SK-N-SH (cell line): ENCODE data around the gene RASL11B.

Source experiments
- EP300 ChIP-seq, 2 experiments: IDR thresholded peaks; 2 replicates each; pipeline versions ENCODE4 v1.4.0 to v1.6.1; 2012; ENCODE audit warnings: borderline replicate concordance in 1 of 2, low read depth in 1 of 2, low read length in 1 of 2
- EZH2phosphoT487 ChIP-seq: fragments of 200-600 bp; sonication (generic); IDR thresholded peaks from 2 replicates; pipeline ENCODE4 v1.6.1; 2017; ENCODE audit warnings: low read depth, mixed run types, mild to moderate bottlenecking, antibody characterized with exemption, moderate library complexity, borderline replicate concordance
- GABPA ChIP-seq: IDR thresholded peaks from 2 replicates; pipeline ENCODE4 v1.4.0; 2012; ENCODE audit warnings: low read depth, mild to moderate bottlenecking
- NRF1 ChIP-seq: IDR thresholded peaks from 2 replicates; pipeline ENCODE4 v1.6.1; 2012; ENCODE audit warnings: low read depth, mild to moderate bottlenecking, low read length
- SMC3 ChIP-seq: IDR thresholded peaks from 2 replicates; pipeline ENCODE4 v1.6.1; 2012; ENCODE audit warnings: low read depth, low read length, improper control_type of control experiment
- YY1 ChIP-seq: IDR thresholded peaks from 2 replicates; pipeline ENCODE4 v1.4.0; 2012; ENCODE audit warnings: low read depth, mild to moderate bottlenecking
- TF ChIP-seq, protein P1 (sequence below): IDR thresholded peaks from 2 replicates; pipeline ENCODE4 v1.4.0; 2012; ENCODE audit warnings: low read depth, borderline replicate concordance
- TF ChIP-seq, protein P2 (sequence below): fragments of 200-600 bp; sonication (generic); IDR thresholded peaks from 2 replicates; pipeline ENCODE4 v1.6.1; 2017; ENCODE audit warnings: antibody characterized with exemption, mild to moderate bottlenecking, moderate library complexity
- TF ChIP-seq, protein P3 (sequence below): IDR thresholded peaks from 2 replicates; pipeline ENCODE4 v1.4.0; 2012; ENCODE audit warnings: low read depth, borderline replicate concordance

DNA sequence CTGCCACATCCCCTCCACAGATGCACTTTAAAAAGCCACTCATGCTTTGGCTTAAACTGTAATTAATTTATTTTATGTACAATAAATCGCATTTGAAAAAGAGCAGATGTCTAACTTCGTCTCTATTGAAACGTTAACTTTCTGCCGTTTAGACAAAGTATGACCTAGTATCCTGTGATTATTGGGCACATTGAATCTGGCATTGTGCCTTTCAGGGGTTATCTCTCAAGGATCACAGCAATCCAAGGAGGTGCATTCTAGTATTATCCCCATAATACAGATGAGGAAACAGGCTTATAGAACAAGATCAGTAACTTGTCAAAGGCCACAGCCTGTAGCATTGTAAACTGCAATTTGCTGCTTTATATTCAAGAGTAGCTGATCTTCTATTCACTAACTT, 4.6 kb downstream of the RASL11B start:
- TF ChIP-seq EP300 (IDR thresholded peaks at IDR 0.05; ENCODE audit: borderline replicate concordance in 1 of 2, low read depth in 1 of 2, low read length in 1 of 2): peak in 1 of 2 experiments; percentile 63; a peak in 1 of 4 replicates
- no peak for TF ChIP-seq SMC3
- TF ChIP-seq, protein P1, sequence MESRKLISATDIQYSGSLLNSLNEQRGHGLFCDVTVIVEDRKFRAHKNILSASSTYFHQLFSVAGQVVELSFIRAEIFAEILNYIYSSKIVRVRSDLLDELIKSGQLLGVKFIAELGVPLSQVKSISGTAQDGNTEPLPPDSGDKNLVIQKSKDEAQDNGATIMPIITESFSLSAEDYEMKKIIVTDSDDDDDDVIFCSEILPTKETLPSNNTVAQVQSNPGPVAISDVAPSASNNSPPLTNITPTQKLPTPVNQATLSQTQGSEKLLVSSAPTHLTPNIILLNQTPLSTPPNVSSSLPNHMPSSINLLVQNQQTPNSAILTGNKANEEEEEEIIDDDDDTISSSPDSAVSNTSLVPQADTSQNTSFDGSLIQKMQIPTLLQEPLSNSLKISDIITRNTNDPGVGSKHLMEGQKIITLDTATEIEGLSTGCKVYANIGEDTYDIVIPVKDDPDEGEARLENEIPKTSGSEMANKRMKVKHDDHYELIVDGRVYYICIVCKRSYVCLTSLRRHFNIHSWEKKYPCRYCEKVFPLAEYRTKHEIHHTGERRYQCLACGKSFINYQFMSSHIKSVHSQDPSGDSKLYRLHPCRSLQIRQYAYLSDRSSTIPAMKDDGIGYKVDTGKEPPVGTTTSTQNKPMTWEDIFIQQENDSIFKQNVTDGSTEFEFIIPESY: no peak
- TF ChIP-seq, protein P2, sequence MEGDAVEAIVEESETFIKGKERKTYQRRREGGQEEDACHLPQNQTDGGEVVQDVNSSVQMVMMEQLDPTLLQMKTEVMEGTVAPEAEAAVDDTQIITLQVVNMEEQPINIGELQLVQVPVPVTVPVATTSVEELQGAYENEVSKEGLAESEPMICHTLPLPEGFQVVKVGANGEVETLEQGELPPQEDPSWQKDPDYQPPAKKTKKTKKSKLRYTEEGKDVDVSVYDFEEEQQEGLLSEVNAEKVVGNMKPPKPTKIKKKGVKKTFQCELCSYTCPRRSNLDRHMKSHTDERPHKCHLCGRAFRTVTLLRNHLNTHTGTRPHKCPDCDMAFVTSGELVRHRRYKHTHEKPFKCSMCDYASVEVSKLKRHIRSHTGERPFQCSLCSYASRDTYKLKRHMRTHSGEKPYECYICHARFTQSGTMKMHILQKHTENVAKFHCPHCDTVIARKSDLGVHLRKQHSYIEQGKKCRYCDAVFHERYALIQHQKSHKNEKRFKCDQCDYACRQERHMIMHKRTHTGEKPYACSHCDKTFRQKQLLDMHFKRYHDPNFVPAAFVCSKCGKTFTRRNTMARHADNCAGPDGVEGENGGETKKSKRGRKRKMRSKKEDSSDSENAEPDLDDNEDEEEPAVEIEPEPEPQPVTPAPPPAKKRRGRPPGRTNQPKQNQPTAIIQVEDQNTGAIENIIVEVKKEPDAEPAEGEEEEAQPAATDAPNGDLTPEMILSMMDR: no peak
- no peak for TF ChIP-seq NRF1
- TF ChIP-seq GABPA: no peak
- TF ChIP-seq EZH2phosphoT487: no peak
- TF ChIP-seq YY1: no peak
- TF ChIP-seq, protein P3, sequence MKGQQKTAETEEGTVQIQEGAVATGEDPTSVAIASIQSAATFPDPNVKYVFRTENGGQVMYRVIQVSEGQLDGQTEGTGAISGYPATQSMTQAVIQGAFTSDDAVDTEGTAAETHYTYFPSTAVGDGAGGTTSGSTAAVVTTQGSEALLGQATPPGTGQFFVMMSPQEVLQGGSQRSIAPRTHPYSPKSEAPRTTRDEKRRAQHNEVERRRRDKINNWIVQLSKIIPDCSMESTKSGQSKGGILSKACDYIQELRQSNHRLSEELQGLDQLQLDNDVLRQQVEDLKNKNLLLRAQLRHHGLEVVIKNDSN: no peak
